ENCODE measurements around the gene UBE2O.

DNA sequence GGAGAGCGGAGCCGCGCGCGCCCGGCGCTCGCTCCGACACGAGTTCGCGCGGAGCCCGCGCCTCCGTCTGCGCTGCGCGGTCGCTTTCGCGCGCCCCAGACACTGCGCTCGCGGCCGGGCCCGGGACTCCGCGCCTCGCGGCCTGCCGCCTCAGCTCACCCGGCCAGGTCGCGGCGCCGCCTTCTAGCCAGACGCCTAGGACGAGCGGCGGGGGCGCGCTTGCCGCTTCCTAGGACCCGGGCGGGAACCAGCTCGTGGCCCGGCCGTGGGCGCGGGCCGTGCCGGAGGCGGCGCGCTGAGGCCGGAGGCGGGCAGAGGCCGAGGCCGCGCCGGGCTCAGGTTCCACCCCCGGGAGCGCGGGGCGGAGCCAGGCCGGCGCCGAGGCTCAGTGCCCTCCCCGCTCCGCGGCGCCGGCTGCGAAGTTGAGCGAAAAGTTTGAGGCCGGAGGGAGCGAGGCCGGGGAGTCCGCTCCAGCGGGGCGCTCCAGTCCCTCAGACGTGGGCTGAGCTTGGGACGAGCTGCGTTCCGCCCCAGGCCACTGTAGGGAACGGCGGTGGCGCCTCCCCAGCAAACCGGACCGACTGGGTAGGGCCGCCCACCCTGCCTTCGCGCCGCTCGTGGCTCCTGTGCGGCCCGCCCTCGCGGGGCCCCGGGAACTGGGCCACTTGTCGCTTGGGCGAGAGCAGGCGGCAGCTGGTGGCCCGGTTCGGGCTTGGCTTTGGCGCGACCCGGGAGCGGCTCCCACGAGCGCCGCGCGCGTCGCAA, 68.5 kb downstream of the UBE2O start, which contains the start of gene SPHK1:
- TF ChIP-seq GATA2 (IDR thresholded peaks at IDR 0.05; ENCODE audit: low read depth, low read length) (no peak), GATA3 (IDR thresholded peaks at IDR 0.05; ENCODE audit: low read depth, low read length) (no peak)
